ENCODE data around the gene STARD7. TPM values are rescaled to one million over a fixed set of nuclear protein-coding genes. Genes with fewer than 3 reads are reported as not detected.

STARD7 gene
- total RNA-seq, 1 donor from 2014 or later: 147 TPM

DNA sequence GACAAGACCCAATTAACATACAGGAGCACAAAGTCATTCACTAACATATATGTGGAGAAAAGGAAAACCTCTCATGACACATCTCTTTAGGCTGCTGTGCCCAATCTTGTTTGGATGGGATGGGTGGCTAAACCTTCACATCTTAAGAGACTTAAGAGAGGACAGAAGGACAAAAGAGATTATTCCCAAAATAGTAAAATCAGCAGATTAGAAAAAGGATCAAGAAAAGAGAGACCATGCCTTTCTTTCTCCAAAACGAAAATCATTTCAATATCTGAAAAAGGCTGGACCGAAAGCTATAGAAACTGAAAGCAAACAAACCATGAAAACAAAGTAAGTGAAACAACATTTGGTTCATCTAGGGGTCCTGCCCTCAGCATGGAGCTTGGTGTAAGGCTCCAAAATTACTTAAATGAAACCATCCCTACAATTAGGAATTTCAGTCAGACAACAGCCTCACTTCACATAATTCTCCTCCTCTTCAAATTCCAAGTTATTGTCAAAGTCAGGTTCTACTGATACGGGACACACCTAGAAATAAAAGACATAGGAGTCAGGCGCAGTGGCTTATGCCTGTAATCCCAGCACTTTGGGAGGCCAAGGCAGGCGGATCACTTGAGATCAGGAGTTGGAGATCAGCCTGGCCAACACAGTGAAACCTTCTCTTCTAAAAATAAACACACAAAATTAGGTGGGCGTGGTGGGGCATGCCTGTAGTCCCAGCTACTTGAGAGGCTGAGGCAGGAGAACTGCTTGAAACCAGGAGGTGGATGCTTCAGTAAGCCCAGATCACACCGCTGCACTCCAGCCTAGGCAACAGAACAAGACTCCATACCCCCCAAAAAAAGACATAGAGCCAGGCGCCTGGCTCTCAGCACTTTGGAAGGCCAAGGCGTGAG lies 5.2 kb downstream of the STARD7 start:
- intact Hi-C loops (cut with DNase I): no loop called here
- H3K27ac ChIP-seq: peak overlapping the region; percentile 62
- H3K9me3 ChIP-seq: no peaks in the 10 kb centered on the region
- TF ChIP-seq, protein P1, sequence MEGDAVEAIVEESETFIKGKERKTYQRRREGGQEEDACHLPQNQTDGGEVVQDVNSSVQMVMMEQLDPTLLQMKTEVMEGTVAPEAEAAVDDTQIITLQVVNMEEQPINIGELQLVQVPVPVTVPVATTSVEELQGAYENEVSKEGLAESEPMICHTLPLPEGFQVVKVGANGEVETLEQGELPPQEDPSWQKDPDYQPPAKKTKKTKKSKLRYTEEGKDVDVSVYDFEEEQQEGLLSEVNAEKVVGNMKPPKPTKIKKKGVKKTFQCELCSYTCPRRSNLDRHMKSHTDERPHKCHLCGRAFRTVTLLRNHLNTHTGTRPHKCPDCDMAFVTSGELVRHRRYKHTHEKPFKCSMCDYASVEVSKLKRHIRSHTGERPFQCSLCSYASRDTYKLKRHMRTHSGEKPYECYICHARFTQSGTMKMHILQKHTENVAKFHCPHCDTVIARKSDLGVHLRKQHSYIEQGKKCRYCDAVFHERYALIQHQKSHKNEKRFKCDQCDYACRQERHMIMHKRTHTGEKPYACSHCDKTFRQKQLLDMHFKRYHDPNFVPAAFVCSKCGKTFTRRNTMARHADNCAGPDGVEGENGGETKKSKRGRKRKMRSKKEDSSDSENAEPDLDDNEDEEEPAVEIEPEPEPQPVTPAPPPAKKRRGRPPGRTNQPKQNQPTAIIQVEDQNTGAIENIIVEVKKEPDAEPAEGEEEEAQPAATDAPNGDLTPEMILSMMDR (IDR thresholded peaks at IDR 0.05): no peak
- H3K4me3 ChIP-seq: peak overlapping the region; percentile 12
- H3K27me3 ChIP-seq (ENCODE audit: low read depth): no peaks in the 10 kb centered on the region
- H3K36me3 ChIP-seq: no peaks in the 10 kb centered on the region
- DNase-seq (no peak), ATAC-seq (no peak)
- H3K4me1 ChIP-seq: peaks cover 91% of the 10 kb centered on the region

DNA sequence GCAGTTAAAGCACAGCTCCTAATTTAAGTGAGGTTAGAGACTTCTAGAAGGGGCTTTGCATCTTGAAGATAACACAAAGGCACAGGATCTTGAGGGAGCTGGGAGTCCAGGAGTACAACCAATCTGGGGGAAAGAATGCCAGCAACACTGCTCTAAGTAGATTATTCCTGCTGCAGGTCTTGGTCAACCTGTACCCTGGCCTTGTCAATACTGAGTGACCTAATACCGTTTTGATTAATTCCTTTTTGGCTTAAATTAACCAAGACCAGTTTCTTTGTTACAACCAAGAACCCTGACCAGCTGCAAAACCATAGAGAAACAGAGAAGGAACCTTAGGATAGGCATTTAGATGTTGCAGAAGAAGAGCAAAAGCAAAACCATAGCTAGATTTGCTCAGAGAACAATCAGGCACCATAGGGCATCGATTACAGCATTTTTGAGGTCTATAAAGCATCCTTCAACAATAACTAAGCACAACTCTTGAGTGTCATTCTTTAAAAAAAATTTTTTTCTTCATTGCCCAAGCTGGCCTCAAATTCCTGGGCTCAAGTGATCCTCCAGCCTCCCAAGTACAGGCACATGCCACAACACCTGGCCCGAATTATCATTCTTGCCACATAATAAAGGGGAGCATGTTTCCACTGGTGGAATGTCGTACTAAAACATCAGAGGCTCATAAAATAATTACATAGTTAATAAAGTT lies 6.3 kb downstream of the STARD7 start:
- intact Hi-C loops (cut with DNase I): no loop called here
- H3K4me3 ChIP-seq: no peak overlapping the region
- DNase-seq: peak; percentile 58

DNA sequence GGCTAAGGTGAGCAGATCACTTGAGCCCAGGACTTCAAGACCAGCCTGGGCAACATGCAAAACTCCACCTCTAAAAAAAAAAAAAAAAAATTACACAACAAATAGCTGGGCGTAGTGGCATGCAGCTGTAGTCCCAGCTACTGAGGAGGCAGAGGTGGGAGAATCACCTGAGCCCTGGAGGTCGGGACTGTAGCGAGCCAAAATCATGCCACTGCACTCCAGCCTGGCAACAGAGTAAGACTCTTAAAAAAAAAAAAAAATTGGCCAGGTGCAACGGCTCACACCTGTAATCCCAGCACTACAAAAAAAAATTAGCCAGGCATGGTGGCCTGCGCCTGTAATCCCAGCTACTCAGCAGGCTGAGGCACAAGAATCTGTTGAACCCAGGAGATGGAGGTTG lies 7.3 kb downstream of the STARD7 start:
- Histone ChIP-seq H3K27me3 (ENCODE audit: low read depth) (no peaks in the 10 kb centered on the region), H3K4me1 (peaks cover 85% of the 10 kb centered on the region), H3K36me3 (no peaks in the 10 kb centered on the region), H3K9me3 (no peaks in the 10 kb centered on the region), H3K4me3 (no peak overlapping the region), H3K27ac (peak overlapping the region; percentile 27)
- DNase-seq (no peak), ATAC-seq (peak; percentile 45 to 47)
- intact Hi-C loops (cut with DNase I): no loop called here
- TF ChIP-seq, protein P1 (IDR thresholded peaks at IDR 0.05): no peak

More for the DNA sequence above, 6.3 kb downstream of the STARD7 start:
- ATAC-seq: peak; percentile 49 to 72
- H3K36me3 ChIP-seq: no peaks in the 10 kb centered on the region
- TF ChIP-seq, protein P1 (IDR thresholded peaks at IDR 0.05): no peak
- H3K4me1 ChIP-seq: peaks cover 95% of the 10 kb centered on the region
- peak overlapping the region; percentile 62 for H3K27ac ChIP-seq
- no peaks in the 10 kb centered on the region for H3K27me3 ChIP-seq (ENCODE audit: low read depth)
- H3K9me3 ChIP-seq: no peaks in the 10 kb centered on the region

DNA sequence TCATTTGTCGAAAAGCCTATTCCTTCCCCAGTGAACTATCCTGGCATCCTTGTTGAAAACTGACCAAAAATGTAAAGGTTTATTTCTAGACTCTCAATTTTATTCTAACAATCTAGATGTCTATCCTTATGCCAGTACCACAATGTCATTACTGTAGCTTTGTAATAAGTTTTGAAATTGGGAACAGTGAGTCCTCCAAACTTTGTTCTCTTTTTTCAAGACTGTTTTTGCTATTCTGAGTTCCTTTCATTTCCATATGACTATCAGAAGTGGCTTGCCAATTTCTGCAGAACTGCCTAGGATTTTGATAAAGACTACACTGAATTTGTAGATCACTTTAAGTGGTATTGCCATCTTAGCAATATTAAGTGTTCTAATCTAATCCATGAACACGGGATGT lies 9.7 kb downstream of the STARD7 start:
- DNase-seq: no peak
- H3K9me3 ChIP-seq: no peaks in the 10 kb centered on the region
- peaks cover 70% of the 10 kb centered on the region for H3K4me1 ChIP-seq
- TF ChIP-seq, protein P1 (IDR thresholded peaks at IDR 0.05): no peak
- no peak for ATAC-seq
- peaks cover 15% of the 10 kb centered on the region for H3K36me3 ChIP-seq
- H3K27ac ChIP-seq: no peak overlapping the region
- no peak overlapping the region for H3K4me3 ChIP-seq
- H3K27me3 ChIP-seq (ENCODE audit: low read depth): no peaks in the 10 kb centered on the region
- intact Hi-C loops (cut with DNase I): no loop called here

- DNase-seq: no peak
- Histone ChIP-seq H3K4me3 (no peak overlapping the region), H3K4me1 (peaks cover 58% of the 10 kb centered on the region), H3K9me3 (no peaks in the 10 kb centered on the region), H3K27me3 (ENCODE audit: low read depth) (no peaks in the 10 kb centered on the region), H3K36me3 (peaks cover 27% of the 10 kb centered on the region), H3K27ac (no peak overlapping the region)
- intact Hi-C loops (cut with DNase I): no loop called here
- TF ChIP-seq, protein P1 (IDR thresholded peaks at IDR 0.05): no peak
- ATAC-seq: no peak
Measured at GRCh38 chr2:96197546-96198255, 10.9 kb downstream of the STARD7 start.

Data from lower lobe of right lung (tissue), 2 donors.